DND-41 (cell line): ENCODE results near the gene LAPTM5.
"Not testable (repeated sequence)": the region's sequence is repeated elsewhere in the genome, so short reads cannot be mapped to it uniquely, and the experiment has no call there.

ENCODE experiments used
- ATAC-seq: fragments of 200-7000 bp; cut with Tn5 transposase; 3 replicates; pipeline ENCODE4 v1.9.1; 2021; ENCODE audit warnings: low read depth; ENCODE audit not compliant: insufficient read depth
- DNase-seq: peaks from one replicate; pipeline ENCODE4 v3.0.0-alpha.2; 2020
- H2AFZ ChIP-seq: 2 replicates; pipeline ENCODE4 v1.6.0; 2012; ENCODE audit warnings: low read depth, low read length
- H3K27ac ChIP-seq: 2 replicates; pipeline ENCODE4 v1.5.1; 2012; ENCODE audit warnings: low read length, inconsistent platforms
- H3K27me3 ChIP-seq: fragments of 200-600 bp; sonication (generic); 2 replicates; pipeline ENCODE4 v1.6.0; 2012; ENCODE audit warnings: low read length, mild to moderate bottlenecking, inconsistent platforms; ENCODE audit not compliant: insufficient read depth, poor library complexity
- H3K36me3 ChIP-seq: 2 replicates; pipeline ENCODE4 v1.5.1; 2012; ENCODE audit warnings: low read length, inconsistent platforms; ENCODE audit not compliant: insufficient read depth
- H3K4me1 ChIP-seq: 2 replicates; pipeline ENCODE4 v1.5.1; 2012; ENCODE audit warnings: mild to moderate bottlenecking, low read length; ENCODE audit not compliant: insufficient read depth
- H3K4me2 ChIP-seq: 2 replicates; pipeline ENCODE4 v1.6.0; 2012; ENCODE audit warnings: mild to moderate bottlenecking, moderate library complexity, low read length, inconsistent platforms; ENCODE audit not compliant: insufficient read depth
- H3K4me3 ChIP-seq, 2 experiments: fragments of 200-600 bp in 1 of 2; shearing (Covaris generic) in 1 of 2; 2 replicates each; pipeline ENCODE4 v1.5.1; 2012 to 2016; ENCODE audit warnings: inconsistent platforms in 2 of 2, low read length in 2 of 2, mild to moderate bottlenecking in 2 of 2, low read depth in 1 of 2, moderate library complexity in 1 of 2
- H3K79me2 ChIP-seq: 2 replicates; pipeline ENCODE4 v1.6.0; 2012; ENCODE audit warnings: low read length, inconsistent platforms; ENCODE audit not compliant: insufficient read depth
- H3K9ac ChIP-seq: 2 replicates; pipeline ENCODE4 v1.6.0; 2012; ENCODE audit warnings: low read depth, mild to moderate bottlenecking, inconsistent platforms, low read length, moderate library complexity
- H3K9me3 ChIP-seq: 2 replicates; pipeline ENCODE4 v1.5.1; 2012; ENCODE audit warnings: low read length, moderate library complexity, mild to moderate bottlenecking, inconsistent platforms; ENCODE audit not compliant: insufficient read depth, severe bottlenecking
- H4K20me1 ChIP-seq: 2 replicates; pipeline ENCODE4 v1.6.0; 2012; ENCODE audit warnings: low read length; ENCODE audit not compliant: insufficient read depth
- CTCF ChIP-seq: IDR thresholded peaks from 2 replicates; pipeline ENCODE4 v1.5.1; 2012; ENCODE audit warnings: borderline replicate concordance, low read length, moderate library complexity, mild to moderate bottlenecking; ENCODE audit not compliant: poor library complexity, severe bottlenecking; ENCODE audit errors: extremely low read depth
- EZH2 ChIP-seq: IDR thresholded peaks from 3 replicates; pipeline ENCODE4 v1.6.1; 2012; ENCODE audit warnings: borderline replicate concordance, low read depth, mild to moderate bottlenecking, moderate library complexity, low read length, inconsistent platforms; ENCODE audit not compliant: severe bottlenecking

The LAPTM5 gene

GRCh38 chr1:30790850-30791778, 33.5 kb upstream of the LAPTM5 start:
- Histone ChIP-seq H3K9me3 (no peaks in the 10 kb centered on the region), H3K36me3 (no peaks in the 10 kb centered on the region), H3K27ac (no peak overlapping the region), H3K4me2 (no peak overlapping the region; the same call in 1 of the 2 replicates), H3K79me2 (no peaks in the 10 kb centered on the region), H3K4me1 (peaks cover 10% of the 10 kb centered on the region), H2AFZ (no peak overlapping the region), H4K20me1 (no peaks in the 10 kb centered on the region; the same call in 1 of the 2 replicates), H3K9ac (no peak overlapping the region), H3K27me3 (peaks cover 3% of the 10 kb centered on the region), H3K4me3 (no peak overlapping the region)
- TF ChIP-seq CTCF (no peak), EZH2 (no peak)
- ATAC-seq = peak; percentile 91
- DNase-seq = peak; percentile 40

GRCh38 chr1:30790256-30790525, 32.6 kb upstream of the LAPTM5 start:
- not testable (repeated sequence) for H2AFZ ChIP-seq, H3K4me2 ChIP-seq, H3K4me1 ChIP-seq, ATAC-seq, H3K4me3 ChIP-seq, H3K27me3 ChIP-seq, H3K36me3 ChIP-seq, H3K9ac ChIP-seq, DNase-seq, H3K79me2 ChIP-seq, H3K9me3 ChIP-seq, H4K20me1 ChIP-seq, H3K27ac ChIP-seq

GRCh38 chr1:30789388-30790255, 32.0 kb upstream of the LAPTM5 start:
- peaks cover 3% of the 10 kb centered on the region for H3K27me3 ChIP-seq
- peaks cover 10% of the 10 kb centered on the region for H3K4me1 ChIP-seq
- H3K36me3 ChIP-seq = no peaks in the 10 kb centered on the region
- H3K4me2 ChIP-seq = no peak overlapping the region
- no peaks in the 10 kb centered on the region for H4K20me1 ChIP-seq
- H3K4me3 ChIP-seq = no peak overlapping the region
- TF ChIP-seq EZH2 (no peak), CTCF (no peak)
- H3K27ac ChIP-seq = no peak overlapping the region
- H3K9me3 ChIP-seq = no peaks in the 10 kb centered on the region
- H2AFZ ChIP-seq = no peak overlapping the region
- H3K9ac ChIP-seq = no peak overlapping the region
- ATAC-seq = no peak
- no peaks in the 10 kb centered on the region for H3K79me2 ChIP-seq
- no peak for DNase-seq
